B cell (primary cell): ENCODE results near the gene IP6K2. TPM values are rescaled to one million over a fixed set of nuclear protein-coding genes. Genes with fewer than 3 reads are reported as not detected.
A peak's percentile ranks its signal among the peaks of the same experiment; 100 is the strongest.

ENCODE experiments used
- ATAC-seq: fragments of 200-7000 bp; cut with Tn5 transposase; one replicate; pipeline ENCODE4 v1.10.0; 2021; ENCODE audit warnings: low read depth, mild to moderate bottlenecking, moderate number of reproducible peaks, moderate library complexity
- CTCF ChIA-PET: fragments of 350-600 bp; sonication (Branson Sonifier 250); formaldehyde crosslinking; loops from one replicate; lab custom pipeline; 2021; ENCODE audit warnings: antibody characterized with exemption, inconsistent platforms; lab: Charles Lee
- POLR2A ChIA-PET: fragments of 350-600 bp; sonication (Branson Sonifier 250); formaldehyde crosslinking; loops from one replicate; lab custom pipeline; 2021; ENCODE audit warnings: antibody characterized with exemption; lab: Charles Lee
- DNase-seq: peaks from one replicate; pipeline ENCODE4 v3.0.0; 2013
- H2AFZ ChIP-seq: 2 replicates; pipeline ENCODE4 v1.6.1; 2012; ENCODE audit warnings: mild to moderate bottlenecking, low read depth, low read length; ENCODE audit not compliant: insufficient read depth, poor library complexity, severe bottlenecking
- H3K27ac ChIP-seq, 2 donors: 1 replicate in 1 of 2; 2 replicates in 1 of 2; pipeline ENCODE4 v1.5.1; 2012 to 2013; ENCODE audit warnings: low read length in 2 of 2, mild to moderate bottlenecking in 2 of 2, moderate library complexity in 1 of 2
- H3K27me3 ChIP-seq, 4 experiments: fragments of 200-600 bp in 1 of 4; sonication (generic) in 1 of 4; replicated peaks in 1 of 4; 1 replicate in 2 of 4; 2 replicates in 2 of 4; pipeline versions ENCODE4 v1.6.1 to v1.7.0; 2013 to 2016; ENCODE audit warnings: low read length in 3 of 4, mild to moderate bottlenecking in 2 of 4, mixed read lengths in 1 of 4, moderate library complexity in 1 of 4; ENCODE audit not compliant: insufficient read depth in 4 of 4, control insufficient read depth in 3 of 4; ENCODE audit errors: control extremely low read depth in 1 of 4
- H3K36me3 ChIP-seq, 2 experiments: replicated peaks in 1 of 2; 1 replicate in 1 of 2; 2 replicates in 1 of 2; pipeline versions ENCODE4 v1.6.1 to v1.7.1; 2013; ENCODE audit warnings: low read length in 1 of 2; ENCODE audit not compliant: insufficient read depth in 2 of 2, control insufficient read depth in 1 of 2; ENCODE audit errors: control extremely low read depth in 1 of 2, extremely low read depth in 1 of 2
- H3K4me1 ChIP-seq, 2 donors: fragments of 200-600 bp in 1 of 2; sonication (generic) in 1 of 2; 1 replicate in 1 of 2; 2 replicates in 1 of 2; pipeline versions ENCODE4 v1.5.1 to v1.6.1; 2013 to 2017; ENCODE audit warnings: low read length in 2 of 2; ENCODE audit not compliant: control insufficient read depth in 2 of 2, insufficient read depth in 2 of 2
- H3K4me2 ChIP-seq: replicated peaks from 2 replicates; pipeline ENCODE3; 2012; ENCODE audit warnings: mild to moderate bottlenecking, low read depth, low read length; ENCODE audit not compliant: poor library complexity, severe bottlenecking
- H3K4me3 ChIP-seq, 5 experiments: fragments of 200-600 bp in 1 of 5; sonication (generic) in 1 of 5; 1 replicate in 3 of 5; 2 replicates in 2 of 5; pipeline versions ENCODE4 v1.5.1 to v1.7.0; 2011 to 2016; ENCODE audit warnings: low read length in 4 of 5, mild to moderate bottlenecking in 4 of 5, low read depth in 2 of 5, control low read depth in 1 of 5, moderate library complexity in 1 of 5; ENCODE audit not compliant: insufficient read depth in 1 of 5; ENCODE audit errors: control extremely low read depth in 1 of 5, extremely low read depth in 1 of 5
- H3K79me2 ChIP-seq: fragments of 200-600 bp; sonication (generic); one replicate; pipeline ENCODE4 v1.6.0; 2016; ENCODE audit warnings: low read length; ENCODE audit not compliant: control insufficient read depth, insufficient read depth
- H3K9ac ChIP-seq: fragments of 200-600 bp; sonication (generic); 2 replicates; pipeline ENCODE4 v1.6.1; 2017; ENCODE audit warnings: mild to moderate bottlenecking, low read length, moderate library complexity
- H3K9me3 ChIP-seq, 3 donors: one replicate each; pipeline versions ENCODE4 v1.6.1 to v1.7.1; 2013; ENCODE audit warnings: low read length in 2 of 3; ENCODE audit not compliant: control insufficient read depth in 2 of 3, insufficient read depth in 1 of 3; ENCODE audit errors: control extremely low read depth in 1 of 3
- H4K20me1 ChIP-seq: 2 replicates; pipeline ENCODE4 v1.6.0; 2012; ENCODE audit warnings: mild to moderate bottlenecking, low read length; ENCODE audit not compliant: insufficient read depth, control insufficient read depth, poor library complexity, severe bottlenecking
- H3K27ac Mint-ChIP-seq: one replicate; pipeline ENCODE4 v1.8.0; 2021; ENCODE audit warnings: mixed read lengths
- H3K27me3 Mint-ChIP-seq: one replicate; pipeline ENCODE4 v1.8.0; 2021; ENCODE audit warnings: mixed read lengths
- H3K4me1 Mint-ChIP-seq: one replicate; pipeline ENCODE4 v1.8.0; 2021; ENCODE audit warnings: mixed read lengths
- H3K4me3 Mint-ChIP-seq: one replicate; pipeline ENCODE4 v1.8.0; 2021; ENCODE audit warnings: mixed read lengths
- H3K9me3 Mint-ChIP-seq: one replicate; pipeline ENCODE4 v1.8.0; 2022; ENCODE audit warnings: mixed read lengths; ENCODE audit not compliant: insufficient read depth
- EZH2 ChIP-seq: IDR thresholded peaks from 2 replicates; pipeline ENCODE4 v1.6.1; 2012; ENCODE audit warnings: borderline replicate concordance, low read depth, mild to moderate bottlenecking, moderate library complexity, low read length; ENCODE audit not compliant: insufficient read depth, poor library complexity, severe bottlenecking
- WGBS: methylation state at CpG from one replicate; pipeline ENCODE4 v1.1.5; 2013; ENCODE audit warnings: missing lambda C conversion rate; ENCODE audit not compliant: insufficient coverage; 5-methylcytosine and 5-hydroxymethylcytosine counted together
- intact Hi-C: fragments of 100-400 bp; cut with micrococcal nuclease; formaldehyde crosslinking; loops from one replicate; pipeline ENCODE4 v1.10.0; 2022
- polyA plus RNA-seq: library from polyadenylated mRNA; depleted of rRNA; stranded (reverse); fragments of >200 nt; gene quantifications from 2 replicates; pipeline ENCODE4 v1.2.3, GENCODE V29; 2012
- total RNA-seq, 2 donors: library from RNA; stranded (reverse); fragments of 120-200 nt in 1 of 2; gene quantifications; 1 replicate in 1 of 2; 2 replicates in 1 of 2; pipeline versions ENCODE4 v1.2.3 to v1.2.4, GENCODE V29; 2013 to 2022
- TF ChIP-seq, protein P1 (sequence below): fragments of 200-600 bp; IDR thresholded peaks from one replicate; pipeline ENCODE4 v1.8.0; 2022; ENCODE audit warnings: antibody characterized with exemption, mild to moderate bottlenecking

The IP6K2 gene
- total and polyA plus RNA-seq, 2 donors (not counting 1 experiment from before 2014, with no cell fraction given): 132 to 140 TPM

DNA sequence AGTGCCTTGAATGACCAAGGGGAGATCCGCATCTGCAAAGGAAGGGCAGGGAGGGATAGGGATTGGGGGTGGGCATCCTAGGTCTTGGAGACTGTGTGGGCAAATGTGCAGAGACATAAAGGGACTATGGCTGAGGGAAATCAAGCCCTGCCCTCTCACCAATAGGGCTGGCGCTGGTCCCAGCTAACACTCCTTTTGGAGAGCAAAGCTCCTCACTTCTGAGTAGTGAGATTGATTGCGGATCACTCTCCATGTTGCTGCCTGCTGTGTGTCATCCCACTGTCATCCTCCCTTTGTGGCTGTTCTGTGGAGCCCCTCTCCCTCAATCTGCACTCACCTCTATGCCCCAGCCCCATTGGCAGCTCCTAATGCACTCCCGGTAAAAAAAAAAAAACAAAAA, 52.1 kb downstream of the IP6K2 start:
- Histone ChIP-seq H3K4me1 (peaks cover 28 to 31% of the 10 kb centered on the region in 2 donors), H3K4me3 (no peak overlapping the region), H3K9me3 (peaks cover 0 to 40% (median 0%) of the 10 kb centered on the region in 3 donors), H2AFZ (no peak overlapping the region), H3K4me2 (no peak overlapping the region), H3K27me3 (peaks cover 0 to 35% (median 14%) of the 10 kb centered on the region in 4 experiments), H3K36me3 (no peaks in the 10 kb centered on the region), H3K27ac (no peak overlapping the region), H3K79me2 (no peaks in the 10 kb centered on the region), H4K20me1 (peaks cover 9% of the 10 kb centered on the region), H3K9ac (no peak overlapping the region)
- no peak for DNase-seq
- no peak overlapping the region for H3K27ac Mint-ChIP-seq
- H3K4me3 Mint-ChIP-seq: peak overlapping the region; percentile 7
- peaks cover 9% of the 10 kb centered on the region for H3K27me3 Mint-ChIP-seq
- CTCF ChIA-PET: interaction anchor here (0.7 kb wide), 1 partner anchor 1243 kb away, joined by 3 read pairs; no protein-coding TSS in a partner anchor
- TF ChIP-seq EZH2: no peak
- TF ChIP-seq, protein P1, sequence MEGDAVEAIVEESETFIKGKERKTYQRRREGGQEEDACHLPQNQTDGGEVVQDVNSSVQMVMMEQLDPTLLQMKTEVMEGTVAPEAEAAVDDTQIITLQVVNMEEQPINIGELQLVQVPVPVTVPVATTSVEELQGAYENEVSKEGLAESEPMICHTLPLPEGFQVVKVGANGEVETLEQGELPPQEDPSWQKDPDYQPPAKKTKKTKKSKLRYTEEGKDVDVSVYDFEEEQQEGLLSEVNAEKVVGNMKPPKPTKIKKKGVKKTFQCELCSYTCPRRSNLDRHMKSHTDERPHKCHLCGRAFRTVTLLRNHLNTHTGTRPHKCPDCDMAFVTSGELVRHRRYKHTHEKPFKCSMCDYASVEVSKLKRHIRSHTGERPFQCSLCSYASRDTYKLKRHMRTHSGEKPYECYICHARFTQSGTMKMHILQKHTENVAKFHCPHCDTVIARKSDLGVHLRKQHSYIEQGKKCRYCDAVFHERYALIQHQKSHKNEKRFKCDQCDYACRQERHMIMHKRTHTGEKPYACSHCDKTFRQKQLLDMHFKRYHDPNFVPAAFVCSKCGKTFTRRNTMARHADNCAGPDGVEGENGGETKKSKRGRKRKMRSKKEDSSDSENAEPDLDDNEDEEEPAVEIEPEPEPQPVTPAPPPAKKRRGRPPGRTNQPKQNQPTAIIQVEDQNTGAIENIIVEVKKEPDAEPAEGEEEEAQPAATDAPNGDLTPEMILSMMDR: no peak
- no peaks in the 10 kb centered on the region for H3K9me3 Mint-ChIP-seq
- intact Hi-C loops: loop anchor here (2.0 kb wide), 2 partner anchors 20 to 52 kb away; partner anchors contain the start of genes IP6K2 and NCKIPSD
- 93% methylated on average over 2 of the region's 4 CpGs for WGBS
- no peak for ATAC-seq
- POLR2A ChIA-PET: no interaction called here
- peaks cover 23% of the 10 kb centered on the region for H3K4me1 Mint-ChIP-seq

DNA sequence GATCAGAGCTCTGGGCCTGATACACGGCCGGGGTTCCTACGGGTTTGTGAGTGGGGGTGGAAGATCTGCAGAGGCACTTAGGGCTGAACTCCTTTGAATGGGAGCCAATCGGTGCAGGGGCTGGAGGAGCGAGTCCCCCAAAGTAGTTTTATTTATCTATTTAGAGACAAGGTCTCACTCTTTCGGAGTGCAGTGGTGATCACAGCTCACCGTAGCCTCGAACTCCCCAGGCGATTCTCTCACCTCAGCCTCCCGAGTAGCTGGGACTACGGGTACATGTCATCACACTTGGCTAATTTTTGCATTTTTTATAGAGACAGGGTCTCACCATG, 52.7 kb downstream of the IP6K2 start:
- CTCF ChIA-PET: interaction anchor here (1.4 kb wide), 1 partner anchor 22 kb away, joined by 3 read pairs; the partner anchor contains the start of gene NCKIPSD
- POLR2A ChIA-PET: no interaction called here
- no peaks in the 10 kb centered on the region for H3K79me2 ChIP-seq
- Mint-ChIP-seq H3K27me3 (peaks cover 12% of the 10 kb centered on the region), H3K4me3 (peak overlapping the region; percentile 87), H3K4me1 (peaks cover 23% of the 10 kb centered on the region), H3K9me3 (no peaks in the 10 kb centered on the region), H3K27ac (no peak overlapping the region)
- TF ChIP-seq, protein P1: peak; percentile 39
- no peak for TF ChIP-seq EZH2
- H3K27me3 ChIP-seq: peaks cover 0 to 41% (median 16%) of the 10 kb centered on the region in 4 experiments
- no peak for DNase-seq
- H2AFZ ChIP-seq: no peak overlapping the region
- peak overlapping the region; percentile 77 for H3K4me2 ChIP-seq
- H3K9me3 ChIP-seq: peaks cover 0 to 41% (median 0%) of the 10 kb centered on the region in 3 donors
- peak overlapping the region; percentile 63 for H3K9ac ChIP-seq
- no peak for ATAC-seq
- H3K27ac ChIP-seq: no peak overlapping the region
- 86% methylated on average over 7 of the region's 11 CpGs for WGBS
- intact Hi-C loops: loop anchor here (2.0 kb wide), 2 partner anchors 21 to 53 kb away; partner anchors contain the start of genes IP6K2 and NCKIPSD
- peaks cover 28 to 31% of the 10 kb centered on the region in 2 donors for H3K4me1 ChIP-seq
- H3K36me3 ChIP-seq: no peaks in the 10 kb centered on the region
- H4K20me1 ChIP-seq: peaks cover 9% of the 10 kb centered on the region
- H3K4me3 ChIP-seq: peak overlapping the region in 1 of 5 experiments; percentile 64
